GM21390 (cell line): ENCODE measurements around the gene BCL2L11.

Experiments used
- ATAC-seq: cut with Tn5 transposase; IDR thresholded peaks from one replicate; pipeline ENCODE4 v1.9.1; 2021; ENCODE audit not compliant: unreplicated experiment

BCL2L11 gene

DNA sequence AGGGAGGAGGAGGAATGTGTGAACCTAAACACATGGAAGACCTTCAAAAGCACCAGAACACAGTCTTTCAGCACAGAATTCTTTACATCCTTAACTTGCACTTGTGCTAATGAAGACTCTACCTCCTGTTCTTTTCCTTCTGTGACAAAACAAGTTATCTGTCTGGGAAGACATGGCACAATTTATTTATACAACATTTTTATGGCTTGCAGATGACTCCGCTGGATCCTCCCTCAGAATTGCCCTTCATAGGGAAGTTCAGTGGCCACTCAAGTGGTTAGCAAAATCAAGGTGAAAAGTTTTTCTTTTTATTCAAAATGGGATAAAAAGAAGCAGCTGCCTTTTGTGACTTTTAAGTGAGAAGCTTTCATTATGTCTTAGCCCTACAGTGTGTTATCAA lies 21.4 kb downstream of the BCL2L11 start:
- no peak for ATAC-seq

DNA sequence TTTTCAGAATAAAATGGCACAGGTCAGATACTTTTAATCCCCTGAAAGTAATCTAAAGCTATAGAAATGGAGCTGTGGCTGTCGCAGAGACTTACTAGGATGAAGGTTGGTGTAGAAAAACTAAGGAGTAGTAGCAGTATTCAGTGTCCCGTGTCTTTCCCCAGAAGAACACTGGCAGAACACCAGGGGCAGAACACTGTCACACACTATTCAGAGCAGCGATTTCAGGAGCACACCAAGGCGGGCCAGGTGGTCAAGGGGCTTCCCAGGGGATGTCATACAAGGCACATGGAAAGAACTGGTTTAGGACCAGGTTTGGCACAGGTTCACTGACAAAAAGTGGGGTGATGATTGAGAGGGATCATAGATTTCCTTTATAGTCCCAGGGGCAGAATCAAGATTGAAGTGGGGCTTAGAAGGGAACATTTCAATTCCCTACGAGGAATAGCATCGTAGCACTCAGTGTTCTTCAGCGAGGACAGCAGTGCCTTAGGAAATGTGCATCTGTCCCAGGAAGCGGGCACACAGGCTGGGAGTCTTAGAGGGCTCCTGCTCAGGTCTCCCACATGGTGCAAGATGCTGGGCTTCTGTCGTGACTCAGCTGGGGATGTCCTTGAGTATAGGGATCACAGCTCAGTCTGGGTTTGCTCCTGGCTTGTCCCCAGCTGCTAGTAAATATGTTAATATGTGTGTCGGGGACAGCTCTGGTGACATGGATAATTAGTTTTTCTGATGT lies 22.6 kb downstream of the BCL2L11 start:
- ATAC-seq: no peak

DNA sequence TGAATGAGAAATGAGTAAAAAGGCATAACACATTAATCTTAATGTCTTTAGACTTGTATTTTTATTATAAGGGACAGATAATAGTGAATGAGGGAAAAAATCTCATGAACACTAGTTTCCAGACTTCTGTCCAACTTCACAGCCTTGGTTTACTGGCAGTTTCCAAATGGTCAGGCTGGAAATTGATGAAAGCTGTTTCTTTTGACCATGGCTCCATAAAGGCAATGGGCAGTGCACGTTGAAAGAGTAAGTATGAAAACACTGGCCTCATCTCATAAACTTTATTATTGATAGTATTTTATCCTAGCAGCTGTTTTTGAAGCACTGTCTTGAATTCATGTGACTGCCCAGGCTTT lies 23.1 kb downstream of the BCL2L11 start:
- no peak for ATAC-seq

DNA sequence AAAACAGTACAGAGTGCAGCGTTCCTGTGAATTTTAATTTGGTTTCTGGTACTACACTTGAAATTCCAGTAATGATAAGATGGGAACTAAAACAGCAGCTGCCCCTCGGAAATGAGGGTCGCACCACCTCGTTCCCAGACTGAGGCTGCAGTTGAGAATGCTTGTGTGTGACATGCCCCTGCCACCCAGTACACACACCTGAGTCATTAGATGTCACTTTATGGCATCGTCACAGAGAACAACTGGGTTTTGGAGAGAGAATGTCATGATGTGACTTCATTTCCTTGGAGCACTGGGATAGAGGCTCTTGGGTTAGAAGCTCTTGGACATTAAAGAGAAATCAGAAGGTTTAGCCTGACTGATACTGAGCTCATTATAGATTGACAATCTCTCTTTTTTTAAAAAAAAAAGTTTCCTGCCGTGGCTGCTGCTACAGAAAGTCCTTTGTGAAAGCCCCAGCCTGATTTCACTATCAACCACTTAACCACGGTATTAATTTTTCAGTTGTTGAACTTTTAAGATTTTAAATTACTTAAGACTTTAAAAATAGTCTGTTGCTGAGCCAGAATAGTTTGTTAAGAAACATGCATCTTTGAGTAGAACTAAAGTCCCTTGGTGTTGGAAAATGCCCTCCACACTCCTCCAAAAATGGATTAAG lies 24.5 kb downstream of the BCL2L11 start:
- peak; percentile 66 for ATAC-seq

DNA sequence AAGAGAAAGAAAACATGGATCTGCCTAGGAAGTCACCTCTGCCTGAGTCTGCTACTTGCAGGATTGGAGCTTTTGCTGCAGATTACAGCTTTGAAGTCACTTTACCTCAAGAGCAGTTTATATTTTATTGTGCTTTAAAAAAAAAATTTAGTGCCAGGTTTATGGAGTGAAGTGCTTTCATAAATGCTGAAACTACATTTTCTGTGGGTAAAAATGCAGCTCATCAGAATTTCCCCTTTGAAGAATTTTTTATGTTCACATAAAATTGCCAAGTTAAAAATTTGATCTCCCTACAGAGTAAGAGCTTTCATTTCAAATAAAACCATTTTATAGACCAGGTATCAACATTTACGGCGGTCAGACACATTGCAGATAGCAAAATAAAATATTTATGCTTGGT lies 25.2 kb downstream of the BCL2L11 start:
- ATAC-seq: no peak

DNA sequence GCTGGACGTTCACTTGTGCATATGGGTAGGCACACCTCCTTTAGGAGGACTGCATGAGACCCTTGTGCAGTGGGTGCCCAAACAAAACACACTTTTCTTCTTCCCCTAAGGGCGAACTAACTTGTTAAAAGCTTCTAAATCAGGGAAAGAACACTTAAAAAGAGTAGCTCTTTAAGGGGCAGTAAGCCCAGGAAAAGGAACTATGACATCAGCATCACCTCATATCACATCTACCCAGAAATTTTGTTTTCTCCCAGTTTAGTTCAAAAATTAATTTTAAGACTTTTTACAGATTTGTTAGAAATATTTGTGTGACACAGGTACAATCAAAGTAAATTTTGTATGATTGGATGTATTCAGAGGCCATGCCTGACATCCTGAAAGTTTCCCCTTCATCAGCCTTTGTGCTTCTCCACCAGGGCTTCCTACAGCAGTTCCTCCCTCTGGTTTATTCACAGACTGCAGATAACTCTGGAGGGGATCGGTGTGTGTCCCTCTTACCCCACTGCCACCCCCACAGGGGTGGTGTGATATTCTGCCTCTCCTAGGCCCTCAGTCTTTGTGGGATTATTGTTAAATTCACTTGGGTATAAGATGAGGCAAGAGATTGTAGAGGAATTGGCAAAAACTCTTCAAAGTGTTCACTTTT lies 27.6 kb downstream of the BCL2L11 start:
- no peak for ATAC-seq

DNA sequence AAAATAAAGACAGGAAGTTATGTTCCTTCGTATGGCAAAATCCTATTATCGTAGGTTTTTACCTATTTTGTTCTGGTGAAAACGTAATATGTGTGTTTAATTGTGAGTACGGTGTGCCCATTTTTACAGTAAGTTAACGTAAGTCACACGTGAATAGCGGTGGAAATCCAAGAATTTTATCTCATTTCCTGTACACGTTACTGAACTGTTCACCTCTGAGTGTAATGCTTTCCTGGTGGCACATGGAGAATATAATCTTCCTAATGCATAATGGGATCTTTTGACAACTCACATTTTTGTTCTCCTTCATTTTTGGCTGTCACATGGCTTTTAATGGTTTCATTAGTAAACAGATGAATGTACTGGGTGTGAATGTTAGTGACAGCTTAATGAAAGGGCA lies 28.2 kb downstream of the BCL2L11 start:
- no peak for ATAC-seq

DNA sequence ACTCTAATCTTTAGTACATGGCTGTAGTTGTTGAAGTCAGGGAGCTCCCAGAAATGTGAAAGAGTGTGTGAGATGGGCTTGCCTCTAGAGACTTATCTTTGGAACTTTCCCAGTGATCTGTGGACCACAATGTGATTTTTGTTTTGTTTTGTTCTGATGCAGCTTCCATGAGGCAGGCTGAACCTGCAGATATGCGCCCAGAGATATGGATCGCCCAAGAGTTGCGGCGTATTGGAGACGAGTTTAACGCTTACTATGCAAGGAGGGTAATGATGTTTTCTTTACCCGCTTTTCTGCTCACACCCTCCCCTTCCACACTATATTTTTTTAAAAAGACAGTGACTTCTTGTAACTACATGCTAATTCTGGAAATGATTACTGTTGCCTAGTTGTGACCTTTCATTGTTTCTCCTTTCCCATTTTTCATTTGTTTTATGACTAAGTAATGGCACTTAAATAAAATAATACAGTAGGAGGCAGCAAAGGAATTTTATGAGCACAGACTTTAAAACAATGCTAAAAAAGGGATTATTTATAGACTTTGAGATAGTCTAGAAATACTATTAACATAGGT lies 29.3 kb downstream of the BCL2L11 start:
- no peak for ATAC-seq

DNA sequence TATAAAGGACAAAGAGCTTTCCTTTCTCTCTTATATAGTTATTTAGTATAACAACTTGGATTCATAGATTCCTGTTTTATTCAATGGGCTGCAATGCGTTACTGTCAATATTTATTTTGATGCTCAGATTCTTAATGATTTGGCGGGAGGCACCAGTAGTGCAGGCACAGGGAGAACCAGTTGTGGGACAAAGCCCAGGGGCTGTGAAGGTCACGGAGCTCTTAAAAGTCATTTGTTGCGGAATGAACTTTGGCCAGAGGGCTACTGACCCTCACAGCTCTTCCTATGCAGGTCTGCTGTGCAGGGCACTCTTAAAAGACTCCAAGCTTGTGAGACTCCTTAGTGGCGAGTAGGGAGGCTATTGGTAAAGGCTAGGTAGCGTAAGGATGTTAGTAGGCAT lies 34.0 kb downstream of the BCL2L11 start:
- ATAC-seq: no peak

DNA sequence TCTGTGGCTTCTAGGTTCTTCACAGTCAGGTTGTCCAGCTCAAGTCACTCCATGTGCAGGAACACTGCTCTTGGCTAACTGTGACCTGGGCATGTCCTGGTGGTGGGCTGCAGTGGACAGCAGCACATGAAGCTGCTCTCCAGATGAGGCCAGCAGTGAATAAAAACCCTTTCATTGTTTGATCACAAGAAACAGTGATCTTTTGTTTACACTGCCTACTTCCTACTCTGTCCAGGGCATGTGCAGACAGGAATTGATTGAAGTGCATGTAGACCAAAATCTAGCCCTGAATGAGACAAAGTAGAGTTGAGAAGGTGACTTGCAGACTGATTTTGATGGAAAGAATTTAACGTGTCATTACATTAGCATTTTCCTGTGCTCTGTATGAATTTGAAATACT lies 34.9 kb downstream of the BCL2L11 start:
- no peak for ATAC-seq

DNA sequence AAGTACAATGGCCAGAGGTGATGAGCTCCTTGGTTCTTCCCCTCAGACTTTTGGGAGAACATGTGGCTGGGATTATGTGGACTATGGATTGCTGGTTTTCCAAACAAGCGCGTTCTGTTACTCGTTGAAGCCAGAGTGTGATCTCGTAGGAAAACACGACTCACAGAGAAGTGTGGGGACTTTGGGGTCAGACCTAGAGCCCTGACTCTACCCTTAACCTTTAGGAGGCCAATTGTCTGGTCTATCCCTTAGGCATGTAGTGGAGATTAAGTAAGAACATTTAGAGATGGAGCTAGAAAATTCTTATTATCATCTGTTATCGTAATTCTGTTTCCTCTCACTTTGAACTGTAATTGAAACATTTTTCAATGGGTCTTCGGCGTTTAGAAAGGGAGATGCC lies 35.8 kb downstream of the BCL2L11 start:
- ATAC-seq: no peak

DNA sequence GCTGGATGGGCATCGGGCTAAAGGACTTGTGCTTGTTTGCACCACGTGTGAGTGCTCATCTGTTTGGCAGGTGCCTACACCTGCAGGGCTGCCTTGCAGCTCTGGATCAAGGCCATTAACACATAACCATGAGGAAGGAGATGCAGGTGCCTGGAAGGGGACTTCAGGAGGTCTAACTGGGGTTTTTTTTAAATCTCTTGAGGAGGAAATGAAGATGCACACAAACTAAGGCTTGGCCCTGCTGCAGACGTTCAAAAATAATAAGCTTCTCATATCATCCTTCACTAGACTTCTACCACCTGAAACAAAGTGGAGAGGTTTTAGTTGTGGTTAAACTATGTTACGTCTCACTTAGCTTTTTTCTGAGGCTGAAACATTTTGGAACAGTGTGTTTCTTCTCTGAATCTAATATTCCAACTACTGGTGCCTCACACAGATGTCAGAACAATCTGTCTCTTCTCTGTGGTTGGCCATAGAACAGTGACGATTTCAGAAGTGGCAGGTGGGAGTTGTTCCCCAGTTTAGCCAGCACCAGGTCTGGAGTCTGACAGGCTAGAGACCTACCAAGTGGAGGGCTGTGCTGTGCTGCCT lies 36.5 kb downstream of the BCL2L11 start:
- peak; percentile 58 for ATAC-seq

DNA sequence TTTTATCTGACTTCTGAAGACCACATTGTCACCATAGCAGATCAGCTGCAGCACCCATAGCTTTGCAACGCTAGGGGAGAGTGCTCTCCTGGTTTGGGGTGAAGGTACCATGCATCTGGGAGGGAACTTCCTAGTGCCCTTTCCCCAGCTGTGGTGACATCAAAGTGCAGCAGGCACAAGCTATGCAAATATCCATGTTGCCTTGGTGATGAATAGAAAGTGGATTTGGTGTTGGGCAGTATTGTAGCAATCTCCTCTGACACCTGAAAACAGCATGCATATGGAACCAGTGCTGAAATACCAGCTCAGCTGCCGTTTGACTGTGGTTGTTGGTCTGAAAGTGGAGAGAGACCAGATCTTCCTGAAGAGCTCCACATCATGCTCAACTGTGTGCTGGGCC lies 37.1 kb downstream of the BCL2L11 start:
- ATAC-seq: peak; percentile 53

DNA sequence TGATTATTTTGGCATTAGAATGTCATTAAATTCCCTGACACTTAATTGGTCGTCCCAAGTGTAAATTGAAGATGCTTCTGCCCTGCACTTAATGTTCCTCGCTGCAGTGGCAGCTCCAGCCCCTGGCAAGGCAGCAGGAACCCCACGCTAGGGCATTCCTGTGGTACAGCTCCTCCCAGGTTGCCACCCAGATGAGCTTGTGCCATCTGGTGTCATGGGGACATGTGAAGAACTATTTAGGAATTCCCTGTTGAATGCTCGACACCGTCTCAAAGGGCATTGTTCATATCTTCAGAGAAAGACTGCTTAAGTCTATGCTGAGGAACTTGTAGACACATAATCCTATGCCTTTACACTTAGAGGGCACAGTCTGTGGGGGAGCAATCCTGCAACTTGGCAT lies 38.9 kb downstream of the BCL2L11 start:
- no peak for ATAC-seq

DNA sequence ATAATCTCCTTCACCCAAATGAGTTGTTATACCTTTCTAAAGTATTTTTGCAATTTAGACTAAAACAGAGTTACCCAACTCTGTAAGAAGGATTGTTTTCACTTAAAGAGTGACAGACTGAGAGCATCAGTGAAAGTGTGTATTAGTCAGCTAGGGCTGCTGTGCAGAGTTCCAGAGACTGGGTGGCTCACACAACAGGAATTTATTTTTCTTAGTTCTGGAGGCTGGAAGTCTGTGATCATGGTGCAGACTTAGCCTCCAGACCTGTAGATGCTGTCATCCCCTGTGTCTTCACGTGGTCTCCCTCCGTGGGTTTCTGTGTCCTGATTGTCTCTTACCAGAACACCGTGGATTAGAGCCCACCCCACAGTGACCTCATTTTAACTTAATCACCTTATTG lies 40.0 kb downstream of the BCL2L11 start:
- no peak for ATAC-seq

DNA sequence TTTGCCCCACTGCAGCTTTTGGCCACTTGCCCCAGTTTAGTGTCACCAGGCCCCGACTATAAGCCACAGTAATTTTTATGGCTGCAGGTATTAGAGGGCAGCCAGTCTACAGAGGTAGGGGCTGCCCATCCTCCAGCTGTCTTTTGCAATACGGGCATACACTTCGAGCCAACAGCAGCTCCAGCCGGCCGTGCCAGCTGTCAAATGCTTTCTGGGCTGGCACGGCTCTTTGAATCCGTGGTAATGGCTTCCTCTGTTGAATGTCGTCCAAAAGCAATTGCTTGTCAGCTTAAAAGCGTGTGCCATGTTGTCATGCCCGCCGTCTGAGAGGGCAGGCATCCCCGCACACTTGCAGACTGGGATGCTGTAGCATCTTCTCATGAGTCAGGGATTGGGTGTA lies 41.3 kb downstream of the BCL2L11 start:
- no peak for ATAC-seq

DNA sequence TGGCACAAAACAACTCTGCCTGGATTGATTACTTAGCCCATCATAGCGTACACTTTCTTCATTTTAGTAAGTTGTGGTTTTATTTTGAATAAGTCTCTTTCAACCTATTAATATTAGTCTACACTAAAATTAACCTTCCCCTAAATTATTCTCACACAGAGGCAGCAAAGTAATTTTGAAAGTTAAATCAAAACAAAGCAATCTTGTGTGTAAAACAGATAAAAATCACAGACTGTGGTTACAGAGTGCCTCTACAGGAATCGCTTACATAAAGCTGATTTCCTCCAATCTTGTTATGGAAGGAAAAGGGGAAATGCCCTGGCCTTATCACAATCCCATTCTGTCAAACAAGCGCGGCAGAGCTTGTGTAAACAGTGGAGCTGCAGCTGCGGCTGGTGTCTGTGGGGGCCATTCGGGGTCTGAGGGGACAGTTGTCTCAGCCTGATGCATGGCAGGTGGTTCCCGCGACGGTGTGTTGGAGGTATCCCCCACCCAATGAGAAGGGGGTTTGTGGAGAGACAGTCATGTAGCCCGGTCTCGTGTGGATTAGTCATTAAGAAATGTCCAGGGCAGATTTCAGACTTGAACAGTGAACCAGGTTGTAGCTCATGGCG lies 42.1 kb downstream of the BCL2L11 start:
- no peak for ATAC-seq

DNA sequence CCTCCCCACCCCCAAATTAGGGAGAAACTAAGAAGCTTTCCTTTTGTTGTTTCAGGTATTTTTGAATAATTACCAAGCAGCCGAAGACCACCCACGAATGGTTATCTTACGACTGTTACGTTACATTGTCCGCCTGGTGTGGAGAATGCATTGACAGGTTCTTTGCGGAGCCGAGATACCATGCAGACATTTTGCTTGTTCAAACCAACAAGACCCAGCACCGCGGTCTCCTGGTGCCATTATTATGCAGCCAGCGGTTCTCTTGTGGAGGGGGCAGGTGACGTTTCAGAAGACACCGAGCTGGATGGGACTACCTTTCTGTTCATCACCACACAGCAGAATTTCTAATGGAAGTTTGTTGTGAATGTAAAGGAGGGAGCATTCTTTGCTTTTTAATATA lies 43.4 kb downstream of the BCL2L11 start:
- ATAC-seq: no peak

DNA sequence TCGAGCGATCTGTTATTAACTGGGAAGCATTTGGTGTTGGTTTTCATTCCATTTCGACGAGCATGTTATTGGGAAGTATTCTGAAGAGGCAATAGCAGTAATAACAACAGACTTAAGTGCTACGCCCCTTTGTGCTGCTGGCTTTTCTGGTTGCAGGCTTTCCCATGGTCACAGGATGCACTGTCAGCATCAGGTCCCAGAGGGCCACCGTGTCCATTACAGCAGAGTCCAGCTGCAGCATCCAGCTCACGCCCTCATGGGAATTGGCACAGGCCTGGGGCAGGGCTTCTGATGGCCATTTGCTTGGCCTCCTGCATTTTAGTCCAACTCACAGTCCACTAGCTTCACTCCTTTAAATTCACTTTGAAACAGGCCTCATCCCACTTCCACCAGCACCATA lies 44.4 kb downstream of the BCL2L11 start:
- no peak for ATAC-seq

DNA sequence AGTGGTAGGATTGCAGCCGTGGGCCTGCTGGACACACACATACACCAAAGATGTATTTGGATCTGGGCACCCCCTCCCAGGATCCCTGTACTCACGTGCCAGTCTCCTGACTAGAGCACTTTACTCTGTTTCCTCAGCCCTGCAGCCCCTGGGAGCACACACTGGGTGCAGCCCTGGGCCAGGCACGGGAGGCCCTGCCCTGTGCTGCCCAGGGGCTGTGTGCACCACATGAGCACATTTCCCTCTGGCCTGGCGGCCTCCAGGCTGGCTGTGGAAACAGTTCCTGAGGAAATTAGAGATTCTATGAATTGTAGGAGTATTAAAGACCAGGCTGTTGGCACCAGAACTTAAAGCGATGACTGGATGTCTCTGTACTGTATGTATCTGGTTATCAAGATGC lies 45.4 kb downstream of the BCL2L11 start:
- ATAC-seq: no peak

DNA sequence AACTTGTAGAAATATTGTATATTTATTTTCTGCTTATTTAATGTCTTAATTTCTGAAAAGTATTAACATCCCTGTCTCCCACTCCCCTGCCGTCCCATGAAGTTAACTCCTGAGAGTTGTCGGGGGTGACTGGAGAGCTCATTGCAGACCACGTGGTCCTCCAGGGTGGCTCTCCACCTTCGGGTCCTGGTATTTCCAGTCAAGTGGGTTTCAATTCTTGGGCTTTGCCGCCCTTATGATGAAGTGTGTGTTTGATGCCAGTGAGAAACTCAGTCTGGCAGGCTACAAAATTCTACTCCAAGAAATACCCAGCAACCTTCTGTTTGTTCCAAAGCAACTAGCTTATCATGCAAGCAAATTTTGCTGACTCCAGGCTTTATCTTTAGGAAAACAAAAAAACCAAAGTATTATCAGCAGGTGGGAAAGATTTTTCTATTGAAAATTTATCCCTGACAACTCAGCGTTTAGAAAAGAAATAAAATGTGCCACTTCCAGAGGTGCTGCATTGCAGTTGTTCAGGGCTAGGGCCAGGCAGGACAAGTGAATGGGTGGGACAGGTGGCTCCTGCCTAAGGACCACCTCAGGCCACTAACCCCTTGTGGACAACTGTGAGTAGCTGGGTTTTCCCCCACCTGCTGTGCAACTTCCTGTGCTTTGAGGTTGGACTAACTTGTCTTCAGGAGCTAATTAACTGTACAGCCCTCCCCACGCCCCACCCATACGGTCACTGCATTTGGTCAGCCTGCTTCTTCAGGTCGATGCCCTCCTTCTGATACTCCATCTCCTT lies 46.6 kb downstream of the BCL2L11 start:
- no peak for ATAC-seq
